GM19239 (cell line): Measurements from ENCODE around the gene RUFY2.
A peak's percentile ranks its signal among the peaks of the same experiment; 100 is the strongest.
"Not testable (repeated sequence)": the region's sequence is repeated elsewhere in the genome, so short reads cannot be mapped to it uniquely, and the experiment has no call there.

ENCODE experiments used
- DNase-seq: peaks from one replicate; pipeline ENCODE4 v3.0.0; 2011; ENCODE audit warnings: low spot score; ENCODE audit not compliant: insufficient read length
- FAIRE-seq: peaks from 2 replicates; lab custom pipeline; 2011; peaks lifted over from hg19 to GRCh38; lab: Jason Lieb, UNC

The RUFY2 gene

GRCh38 chr10:68406815-68407548 lies at the start of gene RUFY2:
Gene RUFY2, minus strand, starts transcription at chr10:68407277. Its CDS starts 88 bp downstream, at chr10:68407189.
- peak; percentile 63 for FAIRE-seq
- peak; percentile 86 for DNase-seq

DNA sequence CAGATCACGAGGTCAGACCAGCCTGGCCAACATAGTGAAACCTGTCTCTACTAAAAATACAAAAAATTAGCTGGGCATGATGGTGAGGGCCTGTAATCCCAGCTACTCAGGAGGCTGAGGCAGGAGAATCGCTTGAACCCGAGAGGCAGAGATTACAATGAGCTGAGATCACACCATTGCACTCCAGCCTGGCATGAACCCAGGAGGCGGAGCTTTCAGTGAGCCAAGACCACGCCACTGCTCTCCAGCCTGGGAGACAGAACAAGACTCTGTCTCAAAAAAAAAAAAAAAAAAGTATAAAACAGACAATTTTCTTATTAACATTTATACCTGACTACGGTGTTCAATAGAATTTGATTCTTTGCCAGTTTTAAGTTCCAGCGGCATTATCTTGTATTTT lies 42.6 kb upstream of the RUFY2 start:
- FAIRE-seq, DNase-seq: not testable (repeated sequence)

DNA sequence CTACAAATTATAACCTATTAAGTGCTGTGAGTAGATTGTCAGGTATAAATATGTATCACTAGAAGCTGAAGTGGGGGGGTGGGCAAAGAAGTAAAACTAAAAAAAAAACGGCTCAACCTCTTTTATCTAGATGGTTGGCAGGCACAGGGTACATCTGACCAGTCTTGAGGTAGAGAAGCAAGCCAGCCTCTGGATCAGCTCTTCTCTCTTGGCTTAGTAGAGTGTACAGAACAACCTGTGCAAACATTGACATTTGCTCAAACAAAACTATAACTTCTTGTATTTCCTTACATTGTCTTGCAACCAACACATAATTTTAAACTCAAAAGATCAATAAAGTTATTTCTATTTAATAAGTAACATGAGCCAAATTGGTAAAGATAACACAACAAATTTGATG lies 39.1 kb upstream of the RUFY2 start:
- FAIRE-seq: no peak
- no peak for DNase-seq

GRCh38 chr10:68442971-68443370 lies 35.9 kb upstream of the RUFY2 start:
- FAIRE-seq (no peak), DNase-seq (no peak)

- DNase-seq (no peak), FAIRE-seq (no peak)
These were observed 33.8 kb upstream of the RUFY2 start for GRCh38 chr10:68440898-68441297.

GRCh38 chr10:68435803-68436202 lies 28.7 kb upstream of the RUFY2 start:
- FAIRE-seq (no peak), DNase-seq (no peak)

- FAIRE-seq: no peak
- no peak for DNase-seq
These were observed 27.6 kb upstream of the RUFY2 start for GRCh38 chr10:68434657-68435056.

GRCh38 chr10:68428396-68429104 lies 21.5 kb upstream of the RUFY2 start:
- FAIRE-seq (no peak), DNase-seq (no peak)

DNA sequence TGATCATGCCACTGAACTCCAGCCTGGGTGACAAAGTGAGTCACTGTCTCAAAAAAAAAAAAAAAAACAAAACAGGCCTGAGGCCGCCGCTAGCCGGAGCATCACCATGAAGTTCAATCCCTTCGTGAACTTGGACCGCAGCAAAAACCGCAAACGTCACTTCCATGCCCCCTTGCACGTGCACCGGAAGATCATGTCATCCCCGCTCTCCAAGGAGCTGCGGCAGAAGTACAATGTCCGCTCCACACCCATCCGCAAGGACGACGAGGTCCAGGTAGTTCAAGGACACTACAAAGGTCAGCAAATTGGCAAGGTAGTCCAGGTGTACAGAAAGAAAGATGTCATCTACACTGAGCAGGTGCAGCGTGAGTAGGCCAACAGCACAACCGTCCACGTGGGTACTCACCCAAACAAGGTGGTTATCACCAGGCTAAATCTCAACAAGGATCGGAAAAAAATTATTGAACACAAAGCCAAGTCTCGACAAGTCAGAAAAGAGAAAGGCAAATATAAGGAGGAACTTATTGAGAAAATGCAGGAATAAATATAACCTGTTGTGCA lies 17.5 kb upstream of the RUFY2 start:
- DNase-seq (no peak), FAIRE-seq (no peak)

GRCh38 chr10:68423522-68423921 lies 16.4 kb upstream of the RUFY2 start:
- DNase-seq: no peak
- no peak for FAIRE-seq

GRCh38 chr10:68419376-68419775 lies 12.3 kb upstream of the RUFY2 start:
- DNase-seq: no peak
- no peak for FAIRE-seq

DNA sequence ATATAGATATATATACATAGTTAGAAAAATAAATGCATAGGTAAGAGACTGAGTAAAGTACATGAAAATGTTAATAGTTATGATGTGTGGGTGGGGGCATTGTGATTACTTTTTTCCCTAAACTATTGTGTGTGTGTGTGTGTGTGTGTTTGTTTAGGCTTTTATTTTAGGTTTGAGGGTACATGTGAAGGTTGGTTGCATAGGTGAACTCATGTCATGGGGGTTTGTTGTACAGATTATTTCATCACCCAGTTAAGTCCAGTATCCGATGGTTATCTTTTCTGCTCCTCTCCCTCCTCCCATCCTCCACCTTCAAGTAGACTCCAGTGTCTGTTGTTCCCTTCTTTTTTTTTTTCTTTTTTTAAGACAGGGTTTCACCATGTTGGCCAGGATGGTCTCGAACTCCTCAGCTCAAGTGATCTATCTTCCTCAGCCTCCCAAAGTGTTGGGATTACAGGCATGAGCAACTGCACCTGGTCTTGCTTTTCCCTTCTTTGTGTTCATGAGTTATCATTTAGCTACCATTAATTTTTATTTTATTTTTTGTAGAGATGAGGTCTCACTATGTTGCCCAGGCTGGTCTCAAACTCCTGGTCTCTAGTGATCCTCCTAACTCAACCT lies 1.9 kb upstream of the RUFY2 start:
- no peak for DNase-seq
- no peak for FAIRE-seq

GRCh38 chr10:68406111-68406814 lies 814 bp downstream of the RUFY2 start:
- peak; percentile 35 for FAIRE-seq
- peak; percentile 59 for DNase-seq

GRCh38 chr10:68403701-68404100 lies 3.4 kb downstream of the RUFY2 start:
- FAIRE-seq (no peak), DNase-seq (no peak)

- DNase-seq: no peak
These were observed 4.8 kb downstream of the RUFY2 start for GRCh38 chr10:68402276-68402675.

DNA sequence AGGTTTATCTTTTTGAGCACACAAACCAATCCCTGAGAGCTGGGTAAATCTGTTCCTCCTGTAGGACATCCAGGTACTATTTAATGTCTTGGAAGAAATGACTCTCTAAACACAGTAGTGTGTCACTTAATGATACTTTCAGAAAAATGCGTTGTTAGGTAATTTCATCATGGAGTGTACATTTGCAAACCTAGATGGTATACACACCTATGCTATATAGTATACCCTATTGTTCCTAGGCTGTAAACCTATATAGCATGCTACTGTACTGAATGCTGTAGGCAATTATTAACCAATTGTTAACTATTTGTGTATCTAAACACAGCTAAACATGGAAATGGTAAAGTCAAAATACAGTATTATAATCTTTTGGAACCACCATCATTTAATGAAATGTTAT lies 10.1 kb downstream of the RUFY2 start:
- FAIRE-seq: peak; percentile 56
- DNase-seq: no peak

More at GRCh38 chr10:68402276-68402675, 4.8 kb downstream of the RUFY2 start:
- no peak for FAIRE-seq

GRCh38 chr10:68385740-68386139 lies 21.3 kb downstream of the RUFY2 start:
- no peak for FAIRE-seq
- DNase-seq: no peak

DNA sequence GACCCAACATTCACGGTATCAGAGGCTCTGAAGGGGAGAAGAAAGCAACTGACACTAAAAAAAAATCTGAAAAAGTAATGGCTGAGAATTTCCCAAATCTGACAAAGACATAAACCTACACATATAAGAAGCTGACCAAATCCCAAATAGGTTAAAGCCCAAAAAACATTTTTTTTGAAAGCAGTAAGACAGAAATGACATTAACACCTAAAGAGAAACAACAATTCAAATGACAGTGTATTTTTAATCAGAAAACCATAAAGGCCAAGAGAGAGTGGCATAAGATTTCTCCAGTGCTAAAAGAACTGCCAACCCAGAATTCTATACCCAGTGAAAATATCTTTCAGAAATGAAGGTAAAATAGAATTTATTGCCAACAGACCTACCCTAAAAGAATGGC lies 35.5 kb downstream of the RUFY2 start:
- no peak for FAIRE-seq
- no peak for DNase-seq

GRCh38 chr10:68367121-68367520 lies 40.0 kb downstream of the RUFY2 start:
- FAIRE-seq (no peak), DNase-seq (no peak)

DNA sequence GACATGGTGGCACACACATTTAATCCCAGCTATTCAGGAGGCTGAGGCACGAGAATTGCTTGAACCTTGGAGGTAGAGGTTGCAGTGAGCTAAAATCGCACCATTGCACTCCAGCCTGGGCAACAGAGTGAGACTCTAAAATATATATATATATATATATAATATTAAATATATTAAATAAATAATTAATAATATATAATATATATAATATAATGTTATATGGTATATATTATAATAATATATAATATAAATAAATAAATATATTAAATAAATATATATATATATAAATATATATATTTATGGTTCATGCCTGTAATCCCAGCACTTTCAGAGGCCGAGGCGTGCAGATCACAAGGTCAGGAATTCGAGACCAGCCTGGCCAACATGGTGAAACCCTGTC lies 40.5 kb downstream of the RUFY2 start:
- DNase-seq (no peak), FAIRE-seq (no peak)
